ENCODE results near the gene ACAP3.

- TF ChIP-seq, protein P1, sequence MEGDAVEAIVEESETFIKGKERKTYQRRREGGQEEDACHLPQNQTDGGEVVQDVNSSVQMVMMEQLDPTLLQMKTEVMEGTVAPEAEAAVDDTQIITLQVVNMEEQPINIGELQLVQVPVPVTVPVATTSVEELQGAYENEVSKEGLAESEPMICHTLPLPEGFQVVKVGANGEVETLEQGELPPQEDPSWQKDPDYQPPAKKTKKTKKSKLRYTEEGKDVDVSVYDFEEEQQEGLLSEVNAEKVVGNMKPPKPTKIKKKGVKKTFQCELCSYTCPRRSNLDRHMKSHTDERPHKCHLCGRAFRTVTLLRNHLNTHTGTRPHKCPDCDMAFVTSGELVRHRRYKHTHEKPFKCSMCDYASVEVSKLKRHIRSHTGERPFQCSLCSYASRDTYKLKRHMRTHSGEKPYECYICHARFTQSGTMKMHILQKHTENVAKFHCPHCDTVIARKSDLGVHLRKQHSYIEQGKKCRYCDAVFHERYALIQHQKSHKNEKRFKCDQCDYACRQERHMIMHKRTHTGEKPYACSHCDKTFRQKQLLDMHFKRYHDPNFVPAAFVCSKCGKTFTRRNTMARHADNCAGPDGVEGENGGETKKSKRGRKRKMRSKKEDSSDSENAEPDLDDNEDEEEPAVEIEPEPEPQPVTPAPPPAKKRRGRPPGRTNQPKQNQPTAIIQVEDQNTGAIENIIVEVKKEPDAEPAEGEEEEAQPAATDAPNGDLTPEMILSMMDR (IDR thresholded peaks at IDR 0.05 in 4 of 5, conservative IDR thresholded peaks at IDR 0.05 in 1 of 5): no peak
- no peak for TF ChIP-seq POLR2A (IDR thresholded peaks at IDR 0.05)
Measured at GRCh38 chr1:1268284-1268682, 39.4 kb downstream of the ACAP3 start.

Data from gastrocnemius medialis (tissue), 4 donors.